OCI-LY1 (cell line): Measurements from ENCODE around the gene HOXA5.

Experiments
- H2AFZ ChIP-seq: fragments of 200-600 bp; sonication (generic), shearing (Covaris generic); 2 replicates; pipeline ENCODE4 v1.6.0; 2014; ENCODE audit warnings: antibody characterized with exemption, mild to moderate bottlenecking, low read length
- H3F3A ChIP-seq: fragments of 200-600 bp; sonication (generic), shearing (Covaris generic); 2 replicates; pipeline ENCODE4 v1.6.0; 2014; ENCODE audit warnings: mild to moderate bottlenecking, antibody characterized with exemption, low read length, moderate library complexity; ENCODE audit not compliant: insufficient read depth
- H3K27ac ChIP-seq: fragments of 200-600 bp; sonication (generic); 2 replicates; pipeline ENCODE4 v1.5.1; 2014; ENCODE audit warnings: low read length, mixed run types, mild to moderate bottlenecking, low read depth; ENCODE audit not compliant: poor library complexity, severe bottlenecking
- H3K27me3 ChIP-seq: fragments of 200-600 bp; sonication (generic); 2 replicates; pipeline ENCODE4 v1.6.0; 2014; ENCODE audit warnings: antibody characterized with exemption, mild to moderate bottlenecking, low read length, moderate library complexity; ENCODE audit not compliant: insufficient read depth
- H3K36me3 ChIP-seq: fragments of 200-600 bp; sonication (generic); 2 replicates; pipeline ENCODE4 v1.6.1; 2014; ENCODE audit warnings: mild to moderate bottlenecking, antibody characterized with exemption, low read length, moderate library complexity, mixed read lengths; ENCODE audit not compliant: insufficient read depth
- H3K4me1 ChIP-seq: fragments of 200-600 bp; sonication (generic); 2 replicates; pipeline ENCODE4 v1.5.1; 2014; ENCODE audit warnings: mild to moderate bottlenecking, low read length, moderate library complexity; ENCODE audit not compliant: insufficient read depth, severe bottlenecking
- H3K4me2 ChIP-seq: fragments of 200-600 bp; sonication (generic), shearing (Covaris generic); 2 replicates; pipeline ENCODE4 v1.6.1; 2014; ENCODE audit warnings: low read length
- H3K4me3 ChIP-seq: fragments of 200-600 bp; sonication (generic); 2 replicates; pipeline ENCODE4 v1.5.1; 2014; ENCODE audit warnings: low read length, low read depth, mild to moderate bottlenecking, mixed read lengths; ENCODE audit not compliant: poor library complexity, severe bottlenecking
- H3K79me2 ChIP-seq: fragments of 200-600 bp; shearing (Covaris generic); 2 replicates; pipeline ENCODE4 v1.6.1; 2016; ENCODE audit warnings: mixed run types, low read length, mixed read lengths; ENCODE audit not compliant: insufficient read depth
- H3K9ac ChIP-seq: fragments of 200-600 bp; sonication (generic), shearing (Covaris generic); 2 replicates; pipeline ENCODE4 v1.6.1; 2014; ENCODE audit warnings: mild to moderate bottlenecking, low read length, mixed read lengths
- H3K9me2 ChIP-seq: fragments of 200-600 bp; sonication (generic), shearing (Covaris generic); 2 replicates; pipeline ENCODE4 v1.6.1; 2014; ENCODE audit warnings: low read depth, mild to moderate bottlenecking, low read length, mixed read lengths
- H3K9me3 ChIP-seq: fragments of 200-600 bp; shearing (Covaris generic); 2 replicates; pipeline ENCODE4 v1.6.1; 2014; ENCODE audit warnings: low read length, mixed read lengths
- H4K20me1 ChIP-seq: fragments of 200-600 bp; sonication (generic), shearing (Covaris generic); 2 replicates; pipeline ENCODE4 v1.6.0; 2016; ENCODE audit warnings: mild to moderate bottlenecking, low read length; ENCODE audit not compliant: insufficient read depth
- EZH2 ChIP-seq: fragments of 200-600 bp; sonication (generic), shearing (Covaris generic); IDR thresholded peaks from 2 replicates; pipeline ENCODE4 v1.8.0; 2017; ENCODE audit warnings: borderline replicate concordance, mixed run types, mild to moderate bottlenecking, antibody characterized with exemption, low read length, moderate library complexity, mixed read lengths
- TF ChIP-seq, protein P1 (sequence below): fragments of 200-600 bp; sonication (generic), shearing (Covaris generic); IDR thresholded peaks from 2 replicates; pipeline ENCODE4 v1.5.1; 2017; ENCODE audit warnings: mild to moderate bottlenecking, antibody characterized with exemption, low read length, moderate library complexity, mixed read lengths

Gene HOXA5

DNA sequence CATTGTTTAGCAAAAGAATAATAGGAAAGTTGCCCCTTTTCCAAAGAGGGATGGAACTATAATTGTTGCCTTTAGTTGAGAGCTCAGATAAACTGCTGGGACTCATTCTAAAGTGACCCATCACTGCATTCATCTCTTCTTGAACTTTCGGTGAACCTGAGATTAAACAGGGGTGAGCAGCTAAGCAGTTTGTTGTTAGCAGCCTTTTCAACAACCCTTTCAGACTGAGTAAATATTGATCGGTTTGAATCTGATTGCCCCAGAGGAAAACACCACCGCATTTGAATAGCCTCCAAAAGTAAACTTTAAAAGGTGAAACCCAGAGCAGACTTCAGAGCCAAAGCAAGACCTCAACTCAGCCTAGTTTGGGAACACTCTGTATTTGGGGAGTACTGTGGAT is 52.4 kb downstream of the HOXA5 start:
- H3K4me2 ChIP-seq = no peak overlapping the region
- no peak for TF ChIP-seq EZH2
- TF ChIP-seq, protein P1, sequence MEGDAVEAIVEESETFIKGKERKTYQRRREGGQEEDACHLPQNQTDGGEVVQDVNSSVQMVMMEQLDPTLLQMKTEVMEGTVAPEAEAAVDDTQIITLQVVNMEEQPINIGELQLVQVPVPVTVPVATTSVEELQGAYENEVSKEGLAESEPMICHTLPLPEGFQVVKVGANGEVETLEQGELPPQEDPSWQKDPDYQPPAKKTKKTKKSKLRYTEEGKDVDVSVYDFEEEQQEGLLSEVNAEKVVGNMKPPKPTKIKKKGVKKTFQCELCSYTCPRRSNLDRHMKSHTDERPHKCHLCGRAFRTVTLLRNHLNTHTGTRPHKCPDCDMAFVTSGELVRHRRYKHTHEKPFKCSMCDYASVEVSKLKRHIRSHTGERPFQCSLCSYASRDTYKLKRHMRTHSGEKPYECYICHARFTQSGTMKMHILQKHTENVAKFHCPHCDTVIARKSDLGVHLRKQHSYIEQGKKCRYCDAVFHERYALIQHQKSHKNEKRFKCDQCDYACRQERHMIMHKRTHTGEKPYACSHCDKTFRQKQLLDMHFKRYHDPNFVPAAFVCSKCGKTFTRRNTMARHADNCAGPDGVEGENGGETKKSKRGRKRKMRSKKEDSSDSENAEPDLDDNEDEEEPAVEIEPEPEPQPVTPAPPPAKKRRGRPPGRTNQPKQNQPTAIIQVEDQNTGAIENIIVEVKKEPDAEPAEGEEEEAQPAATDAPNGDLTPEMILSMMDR = no peak
- H3K36me3 ChIP-seq = no peaks in the 10 kb centered on the region
- H3F3A ChIP-seq = no peaks in the 10 kb centered on the region
- no peak overlapping the region for H3K4me3 ChIP-seq
- H3K9me2 ChIP-seq = no peaks in the 10 kb centered on the region
- no peak overlapping the region for H3K9ac ChIP-seq
- no peaks in the 10 kb centered on the region; the same call in 1 of the 2 replicates for H3K27me3 ChIP-seq
- no peaks in the 10 kb centered on the region for H3K79me2 ChIP-seq
- H3K4me1 ChIP-seq = peaks cover 8% of the 10 kb centered on the region
- H3K27ac ChIP-seq = no peak overlapping the region
- no peaks in the 10 kb centered on the region; the same call in 1 of the 2 replicates for H3K9me3 ChIP-seq
- no peak overlapping the region for H2AFZ ChIP-seq
- H4K20me1 ChIP-seq = no peaks in the 10 kb centered on the region
